Activated T-helper 17 cell treated with anti-CD3 and anti-CD28 coated beads, Interleukin-2, amount 50 U/mL, for 72 hours (primary cell): ENCODE data around the gene RMDN2. TPM values are rescaled to one million over a fixed set of nuclear protein-coding genes. Genes with fewer than 3 reads are reported as not detected.

Source experiments
- ATAC-seq: fragments of 150-1000 bp; cut with Tn5 transposase; replicated peaks from 2 replicates; pipeline ENCODE4 v1.10.0; 2021; ENCODE audit warnings: mild to moderate bottlenecking, moderate library complexity
- H3K27ac Mint-ChIP-seq: one replicate; pipeline ENCODE4 v1.8.0; 2022; ENCODE audit warnings: mixed read lengths
- H3K27me3 Mint-ChIP-seq: one replicate; pipeline ENCODE4 v1.8.0; 2022; ENCODE audit warnings: mixed read lengths
- H3K36me3 Mint-ChIP-seq: one replicate; pipeline ENCODE4 v1.8.0; 2022; ENCODE audit warnings: low read depth, mild to moderate bottlenecking, mixed read lengths
- H3K4me1 Mint-ChIP-seq: one replicate; pipeline ENCODE4 v1.8.0; 2022; ENCODE audit warnings: mixed read lengths
- H3K4me3 Mint-ChIP-seq: one replicate; pipeline ENCODE4 v1.8.0; 2022; ENCODE audit warnings: mild to moderate bottlenecking, mixed read lengths
- H3K9me3 Mint-ChIP-seq: one replicate; pipeline ENCODE4 v1.8.0; 2022; ENCODE audit warnings: mixed read lengths
- total RNA-seq, 2 donors: library from RNA; stranded (reverse); gene quantifications; one replicate each; pipeline ENCODE4 v1.2.3, GENCODE V29; 2022

The RMDN2 gene
- total RNA-seq, 2 donors from 2014 or later = 1.4 to 2.0 TPM

- Mint-ChIP-seq H3K27ac (no peak overlapping the region), H3K4me1 (no peaks in the 10 kb centered on the region), H3K36me3 (no peaks in the 10 kb centered on the region), H3K4me3 (no peak overlapping the region), H3K27me3 (peaks cover 35% of the 10 kb centered on the region), H3K9me3 (peaks cover 7% of the 10 kb centered on the region)
- no peak for ATAC-seq
These were observed 120.7 kb downstream of the RMDN2 start for GRCh38 chr2:38045811-38046210.

- H3K27ac Mint-ChIP-seq = no peak overlapping the region
- no peaks in the 10 kb centered on the region for H3K9me3 Mint-ChIP-seq
- no peaks in the 10 kb centered on the region for H3K36me3 Mint-ChIP-seq
- H3K4me3 Mint-ChIP-seq = no peak overlapping the region
- H3K4me1 Mint-ChIP-seq = peaks cover 9% of the 10 kb centered on the region
- ATAC-seq = no peak
- H3K27me3 Mint-ChIP-seq = peaks cover 16% of the 10 kb centered on the region
These were observed 131.1 kb downstream of the RMDN2 start for GRCh38 chr2:38056216-38056615.

DNA sequence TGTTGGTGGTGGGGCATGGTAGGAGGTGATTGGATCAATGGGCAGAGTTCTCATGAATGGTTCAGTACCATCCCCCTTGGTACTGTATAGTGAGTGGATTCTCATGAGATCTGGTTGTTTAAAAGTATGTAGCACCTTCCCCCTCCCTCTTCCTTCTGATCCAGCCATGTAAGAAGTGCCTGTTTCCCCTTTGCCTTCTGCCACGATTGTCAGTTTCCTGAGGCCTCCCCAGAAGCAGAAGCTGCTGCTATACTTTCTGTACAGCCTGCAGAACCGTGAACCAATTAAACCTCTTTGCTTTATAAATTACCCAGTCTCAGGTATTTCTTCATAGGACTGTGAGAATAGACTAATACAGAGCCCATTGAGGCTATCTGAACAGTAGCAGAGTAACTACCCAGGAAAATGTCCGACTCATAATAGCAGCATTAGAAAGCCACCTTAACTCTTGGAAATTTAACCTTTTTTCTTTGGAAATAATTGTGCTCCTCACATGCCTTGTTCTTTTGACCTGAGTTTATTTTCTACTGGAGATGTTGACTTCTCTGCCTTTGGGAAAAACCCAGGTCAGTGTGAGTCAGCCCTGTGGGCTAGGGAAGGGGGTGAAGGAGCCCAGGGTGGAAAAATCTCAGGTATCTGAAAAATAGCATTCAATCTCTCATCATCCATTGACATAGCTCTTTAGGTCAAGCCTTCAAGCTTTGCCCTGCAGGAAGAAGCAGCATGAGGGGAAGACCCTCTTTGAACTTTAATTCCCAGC is 132.7 kb downstream of the RMDN2 start:
- H3K4me3 Mint-ChIP-seq = peak overlapping the region; percentile 20
- peak; percentile 75 for ATAC-seq
- no peak overlapping the region for H3K27ac Mint-ChIP-seq
- peaks cover 12% of the 10 kb centered on the region for H3K27me3 Mint-ChIP-seq
- peaks cover 9% of the 10 kb centered on the region for H3K4me1 Mint-ChIP-seq
- no peaks in the 10 kb centered on the region for H3K9me3 Mint-ChIP-seq
- H3K36me3 Mint-ChIP-seq = no peaks in the 10 kb centered on the region

- H3K27me3 Mint-ChIP-seq = peaks cover 3% of the 10 kb centered on the region
- no peak overlapping the region for H3K27ac Mint-ChIP-seq
- peaks cover 9% of the 10 kb centered on the region for H3K4me1 Mint-ChIP-seq
- no peak for ATAC-seq
- H3K4me3 Mint-ChIP-seq = no peak overlapping the region
- no peaks in the 10 kb centered on the region for H3K9me3 Mint-ChIP-seq
- H3K36me3 Mint-ChIP-seq = no peaks in the 10 kb centered on the region
These were observed 135.3 kb downstream of the RMDN2 start for GRCh38 chr2:38060236-38061018.

DNA sequence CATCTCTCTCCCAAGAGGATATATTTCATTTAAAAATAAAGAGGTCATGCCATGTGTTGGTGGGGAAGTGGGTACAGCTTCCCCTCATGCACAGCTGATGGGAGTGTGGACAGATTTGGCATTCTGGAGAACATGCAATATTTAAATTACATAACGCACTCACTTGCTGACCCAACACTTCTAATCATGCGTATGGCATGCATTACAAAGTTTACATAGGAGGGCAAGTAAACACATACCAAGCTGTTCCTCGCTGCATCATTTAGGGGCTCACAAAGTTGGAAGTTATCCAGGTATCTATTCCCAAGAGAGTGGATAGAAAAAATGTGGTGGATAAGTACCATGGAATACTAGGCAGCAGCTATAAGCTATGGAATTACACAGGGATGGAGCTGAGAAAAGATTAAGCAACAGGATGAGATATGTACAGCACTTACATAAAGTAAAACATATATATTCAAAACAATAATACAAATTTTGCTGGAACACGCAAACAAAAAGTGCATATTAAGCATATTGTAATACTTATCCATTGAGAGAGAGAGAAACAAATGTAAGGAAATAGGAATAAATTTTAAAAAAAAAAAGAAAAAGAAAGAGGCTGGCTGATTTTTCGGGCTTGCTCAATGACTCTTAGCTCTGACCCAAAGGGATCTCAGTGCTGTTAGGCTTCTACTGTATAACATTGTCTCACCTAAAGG is 139.9 kb downstream of the RMDN2 start:
- H3K27ac Mint-ChIP-seq = no peak overlapping the region
- ATAC-seq = no peak
- H3K36me3 Mint-ChIP-seq = peaks cover 18% of the 10 kb centered on the region
- no peaks in the 10 kb centered on the region for H3K9me3 Mint-ChIP-seq
- H3K4me3 Mint-ChIP-seq = no peak overlapping the region
- H3K27me3 Mint-ChIP-seq = no peaks in the 10 kb centered on the region
- H3K4me1 Mint-ChIP-seq = no peaks in the 10 kb centered on the region

- ATAC-seq = no peak
- no peaks in the 10 kb centered on the region for H3K4me1 Mint-ChIP-seq
- no peak overlapping the region for H3K4me3 Mint-ChIP-seq
- no peaks in the 10 kb centered on the region for H3K9me3 Mint-ChIP-seq
- no peaks in the 10 kb centered on the region for H3K27me3 Mint-ChIP-seq
- H3K36me3 Mint-ChIP-seq = peaks cover 25% of the 10 kb centered on the region
- no peak overlapping the region for H3K27ac Mint-ChIP-seq
These were observed 140.5 kb downstream of the RMDN2 start for GRCh38 chr2:38065502-38066135.

DNA sequence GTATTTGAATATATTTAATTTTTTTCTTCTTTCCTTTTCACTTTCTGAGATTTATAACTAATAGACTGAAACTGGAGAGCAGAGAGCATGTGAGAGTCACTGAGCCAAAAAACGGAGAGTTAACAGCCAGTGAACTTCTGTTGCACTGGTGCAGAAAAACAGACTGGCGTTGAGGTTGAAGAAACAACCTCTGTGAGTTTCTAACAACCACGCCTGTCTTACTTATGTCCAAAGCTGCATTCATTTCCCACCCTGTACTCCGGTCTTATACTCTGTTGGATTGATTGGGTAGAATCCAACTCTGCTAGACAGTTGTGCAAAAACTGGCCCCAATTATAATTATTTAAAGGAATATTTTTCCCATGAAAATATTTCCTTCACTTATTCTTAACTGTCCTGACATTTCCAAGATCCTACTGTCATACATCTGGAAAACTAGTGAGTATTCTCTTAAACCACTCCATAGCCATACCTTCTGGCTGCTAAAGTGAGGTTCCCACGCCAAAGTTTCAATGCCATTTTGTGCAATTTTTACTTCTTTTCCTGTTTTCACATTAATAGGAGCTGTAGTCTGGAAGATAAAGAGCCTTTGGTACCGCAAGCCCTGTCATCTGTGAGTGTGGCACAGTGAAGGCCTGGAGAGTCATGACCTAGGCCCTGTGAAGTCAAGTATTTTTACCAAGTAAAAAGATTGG is 141.5 kb downstream of the RMDN2 start:
- H3K36me3 Mint-ChIP-seq = peaks cover 35% of the 10 kb centered on the region
- H3K4me1 Mint-ChIP-seq = no peaks in the 10 kb centered on the region
- no peak overlapping the region for H3K4me3 Mint-ChIP-seq
- no peak for ATAC-seq
- no peak overlapping the region for H3K27ac Mint-ChIP-seq
- no peaks in the 10 kb centered on the region for H3K9me3 Mint-ChIP-seq
- H3K27me3 Mint-ChIP-seq = peaks cover 3% of the 10 kb centered on the region

Other genes starting within 250 kb of the RMDN2 start
- 10 to 100 TPM; 25.5 to 40.8 TPM for gene CYP1B1, start 150.9 kb downstream of the RMDN2 start, total RNA-seq